Small intestine (tissue), 7 donors: ENCODE results near the gene RIOK3. TPM values are rescaled to one million over a fixed set of nuclear protein-coding genes. Genes with fewer than 3 reads are reported as not detected.

Experiments
- DNase-seq, 2 donors: peaks; one replicate each; pipeline versions ENCODE4 v3.0.0 to v3.0.0-alpha.2; 2013
- FAIRE-seq: peaks from 2 replicates; lab custom pipeline; 2012; peaks lifted over from hg19 to GRCh38; lab: Jason Lieb, UNC
- H3K27ac ChIP-seq, 3 donors: one replicate each; pipeline ENCODE4 v1.5.1; 2013; ENCODE audit warnings: low read length in 2 of 3, mild to moderate bottlenecking in 2 of 3, control low read depth in 1 of 3, inconsistent platforms in 1 of 3, low read depth in 1 of 3, moderate library complexity in 1 of 3
- H3K27me3 ChIP-seq, 3 donors: one replicate each; pipeline ENCODE4 v1.6.1; 2013; ENCODE audit warnings: low read length in 3 of 3, inconsistent platforms in 1 of 3; ENCODE audit not compliant: control insufficient read depth in 3 of 3, insufficient read depth in 3 of 3
- H3K36me3 ChIP-seq, 3 donors: one replicate each; pipeline ENCODE4 v1.6.1; 2013; ENCODE audit warnings: low read length in 3 of 3, inconsistent platforms in 1 of 3, low read depth in 1 of 3, mild to moderate bottlenecking in 1 of 3, moderate library complexity in 1 of 3; ENCODE audit not compliant: control insufficient read depth in 3 of 3, insufficient read depth in 2 of 3
- H3K4me1 ChIP-seq, 3 donors: one replicate each; pipeline ENCODE4 v1.6.1; 2013; ENCODE audit warnings: low read length in 2 of 3, inconsistent platforms in 1 of 3, low read depth in 1 of 3, mild to moderate bottlenecking in 1 of 3, moderate library complexity in 1 of 3; ENCODE audit not compliant: control insufficient read depth in 3 of 3, insufficient read depth in 2 of 3
- H3K4me3 ChIP-seq, 3 donors: one replicate each; pipeline ENCODE4 v1.5.1; 2013; ENCODE audit warnings: low read length in 3 of 3, control low read depth in 1 of 3, inconsistent platforms in 1 of 3, low read depth in 1 of 3, mild to moderate bottlenecking in 1 of 3, moderate library complexity in 1 of 3
- H3K9me3 ChIP-seq, 2 donors: one replicate each; pipeline ENCODE4 v1.6.1; 2013; ENCODE audit warnings: low read depth in 1 of 2, low read length in 1 of 2; ENCODE audit not compliant: control insufficient read depth in 2 of 2, insufficient read depth in 1 of 2
- WGBS, 3 donors: extraction: QIAGEN DNeasy Blood & Tissue Kit; methylation state at CpG; one replicate each; pipeline ENCODE4 v1.1.7; 2013; 5-methylcytosine and 5-hydroxymethylcytosine counted together
- polyA plus RNA-seq, 4 donors: library from polyadenylated mRNA; stranded (reverse) in 3 of 4; unstranded in 1 of 4; fragments of 200-250 nt in 3 of 4; fragments of 120-200 nt in 1 of 4; gene quantifications; one replicate each; pipeline versions ENCODE4 v1.2.1 to v1.2.3, GENCODE V29; 2013
- donor health status: healthy with polysubstance abuse.
- donor health status: control.
- donor health status: control.
- donor health status: Bipolar disorder and iron deficiency.
- donor health status: healthy.

Gene RIOK3
- polyA plus RNA-seq, 4 donors, result 41.0 to 215 (median 146) TPM

- no peaks in the 10 kb centered on the region for H3K9me3 ChIP-seq
- H3K27me3 ChIP-seq, result no peaks in the 10 kb centered on the region
- no peak overlapping the region for H3K27ac ChIP-seq
- H3K4me1 ChIP-seq, result no peaks in the 10 kb centered on the region
- H3K4me3 ChIP-seq, result no peak overlapping the region
- DNase-seq, result no peak
- H3K36me3 ChIP-seq, result peaks cover 14 to 73% (median 32%) of the 10 kb centered on the region in 3 donors
- 87 to 92% (median 91%) methylated on average over 7 of the region's 7 CpGs for WGBS, 3 donors
- FAIRE-seq, result no peak
These were observed 68.2 kb downstream of the RIOK3 start for GRCh38 chr18:23521271-23521670.

- Histone ChIP-seq H3K4me3 (no peak overlapping the region), H3K27ac (no peak overlapping the region), H3K9me3 (no peaks in the 10 kb centered on the region), H3K4me1 (no peaks in the 10 kb centered on the region), H3K36me3 (peaks cover 17 to 75% (median 35%) of the 10 kb centered on the region in 3 donors), H3K27me3 (no peaks in the 10 kb centered on the region)
- FAIRE-seq, result no peak
- DNase-seq, result no peak
- 81 to 97% (median 85%) methylated on average over 7 of the region's 7 CpGs for WGBS, 3 donors
These were observed 68.8 kb downstream of the RIOK3 start for GRCh38 chr18:23521907-23522306.

DNA sequence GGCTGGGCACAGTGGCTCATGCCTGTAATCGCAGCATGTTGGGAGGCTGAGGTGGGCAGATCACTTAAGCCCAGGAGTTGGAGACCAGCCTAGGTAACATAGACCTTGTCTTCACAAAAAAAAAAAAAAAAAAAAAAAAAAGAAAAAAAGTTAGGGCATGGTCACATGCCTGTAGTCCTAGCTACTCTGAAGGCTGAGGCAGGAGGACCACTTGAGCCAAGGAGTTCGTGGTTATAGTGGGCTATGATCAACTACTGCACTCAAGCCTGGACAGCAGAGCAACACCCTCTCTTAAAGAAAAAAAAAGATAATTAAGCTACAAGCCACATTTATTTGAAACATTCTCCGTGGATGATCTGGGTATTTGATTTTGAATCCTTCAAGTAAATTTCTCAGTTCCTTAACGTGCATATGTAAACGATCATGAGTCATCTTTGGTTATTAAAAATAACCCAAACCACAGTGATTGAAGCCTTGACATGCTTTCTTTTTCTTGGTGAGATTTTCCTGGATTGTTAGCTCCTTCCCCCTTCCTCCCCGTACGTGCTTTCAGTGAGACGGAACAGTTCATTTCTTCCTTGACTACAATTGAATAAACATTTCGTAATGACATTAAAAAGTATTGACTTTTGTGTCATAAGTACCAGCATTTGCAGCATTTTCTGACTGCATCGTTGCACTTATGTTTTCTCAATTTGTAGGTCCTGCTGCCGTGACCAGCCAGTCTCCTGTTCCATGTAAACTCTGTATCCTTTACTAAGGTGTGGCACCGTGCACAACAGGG, 70.5 kb downstream of the RIOK3 start:
- H3K36me3 ChIP-seq, result peaks cover 28 to 75% (median 35%) of the 10 kb centered on the region in 3 donors
- 76 to 84% (median 78%) methylated on average over 12 of the region's 12 CpGs for WGBS, 3 donors
- H3K4me3 ChIP-seq, result no peak overlapping the region
- DNase-seq, result no peak
- no peaks in the 10 kb centered on the region for H3K9me3 ChIP-seq
- H3K27ac ChIP-seq, result no peak overlapping the region
- no peaks in the 10 kb centered on the region for H3K4me1 ChIP-seq
- no peak for FAIRE-seq
- no peaks in the 10 kb centered on the region for H3K27me3 ChIP-seq

- H3K36me3 ChIP-seq, result peaks cover 29 to 75% (median 30%) of the 10 kb centered on the region in 3 donors
- no peak for FAIRE-seq
- H3K9me3 ChIP-seq, result no peaks in the 10 kb centered on the region
- DNase-seq, result no peak
- no peak overlapping the region for H3K27ac ChIP-seq
- 91 to 94% (median 93%) methylated on average over 14 of the region's 14 CpGs for WGBS, 3 donors
- no peaks in the 10 kb centered on the region for H3K4me1 ChIP-seq
- no peak overlapping the region for H3K4me3 ChIP-seq
- H3K27me3 ChIP-seq, result no peaks in the 10 kb centered on the region
These were observed 71.2 kb downstream of the RIOK3 start for GRCh38 chr18:23524213-23524707.

DNA sequence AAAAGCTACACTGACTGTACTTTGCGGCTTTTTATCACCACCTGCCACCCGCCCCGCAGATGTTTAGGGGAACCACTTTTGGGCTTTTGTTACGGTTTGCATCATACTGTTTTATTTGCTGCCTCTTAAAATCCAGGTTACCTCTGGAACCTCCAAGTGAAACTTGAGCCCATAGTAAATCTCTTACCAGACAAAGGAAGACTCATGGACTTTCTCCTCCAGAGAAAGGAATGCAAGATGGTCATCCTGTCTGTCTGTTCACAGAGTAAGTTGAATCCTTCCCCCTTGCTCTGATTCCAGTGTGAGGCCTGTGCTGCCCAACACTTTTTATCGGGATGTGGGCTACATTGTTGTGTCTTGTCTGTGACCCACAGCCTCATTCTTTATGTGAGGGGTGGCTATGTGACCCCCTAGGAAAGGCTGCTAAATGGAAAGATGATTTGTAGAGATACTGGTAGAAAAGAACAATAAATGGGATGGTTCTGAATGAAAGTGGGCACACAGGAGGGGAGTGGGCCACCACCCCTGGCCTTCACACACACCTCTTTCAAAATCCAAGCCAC, 73.5 kb downstream of the RIOK3 start:
- FAIRE-seq, result no peak
- Histone ChIP-seq H3K4me3 (no peak overlapping the region), H3K27ac (no peak overlapping the region), H3K36me3 (peaks cover 34 to 73% (median 41%) of the 10 kb centered on the region in 3 donors), H3K27me3 (no peaks in the 10 kb centered on the region), H3K4me1 (no peaks in the 10 kb centered on the region), H3K9me3 (no peaks in the 10 kb centered on the region)
- no peak for DNase-seq
- 96 to 98% (median 98%) methylated on average over 5 of the region's 5 CpGs for WGBS, 3 donors

DNA sequence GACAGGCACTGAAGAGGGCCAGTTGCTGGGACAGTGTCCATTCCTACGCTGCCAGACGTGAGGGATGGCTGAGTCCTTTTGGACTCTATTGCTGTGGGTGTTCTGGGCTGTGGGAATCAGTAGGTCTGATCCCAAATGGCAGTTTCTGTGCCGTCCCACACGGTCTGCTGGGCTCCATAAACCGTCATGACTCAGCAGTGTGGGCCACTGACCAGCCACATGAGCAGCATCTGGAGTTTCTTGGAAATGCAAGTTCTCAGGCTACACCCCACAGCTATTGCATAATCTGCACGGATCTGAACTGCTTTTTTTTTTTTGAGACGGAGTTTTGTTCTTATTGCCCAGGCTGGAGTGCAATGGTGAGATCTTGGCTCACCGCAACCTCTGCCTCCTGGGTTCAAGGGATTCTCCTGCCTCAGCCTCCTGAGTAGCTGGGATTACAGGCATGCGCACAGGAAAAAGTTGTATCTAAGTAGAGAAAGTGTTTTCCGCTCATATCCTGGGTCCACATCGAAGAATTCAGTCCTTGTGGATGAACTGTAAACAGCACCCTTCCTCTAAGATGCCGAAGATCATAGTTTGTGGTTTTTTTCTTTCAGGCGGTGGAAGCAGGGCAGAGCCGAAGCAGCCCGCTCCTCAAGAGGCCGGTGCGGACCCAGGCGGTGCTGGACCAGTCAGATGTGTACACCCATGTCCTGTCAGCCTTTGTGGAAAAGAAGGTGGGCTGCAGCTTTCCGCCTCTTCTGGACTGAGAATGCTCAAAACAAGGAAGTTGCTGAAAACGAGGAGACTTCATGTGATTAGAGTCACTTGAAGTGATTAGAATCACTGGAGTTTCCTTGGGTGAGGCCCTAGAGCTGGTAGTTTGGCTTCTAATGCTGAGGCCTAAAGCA, 75.7 kb downstream of the RIOK3 start:
- DNase-seq, result no peak

DNA sequence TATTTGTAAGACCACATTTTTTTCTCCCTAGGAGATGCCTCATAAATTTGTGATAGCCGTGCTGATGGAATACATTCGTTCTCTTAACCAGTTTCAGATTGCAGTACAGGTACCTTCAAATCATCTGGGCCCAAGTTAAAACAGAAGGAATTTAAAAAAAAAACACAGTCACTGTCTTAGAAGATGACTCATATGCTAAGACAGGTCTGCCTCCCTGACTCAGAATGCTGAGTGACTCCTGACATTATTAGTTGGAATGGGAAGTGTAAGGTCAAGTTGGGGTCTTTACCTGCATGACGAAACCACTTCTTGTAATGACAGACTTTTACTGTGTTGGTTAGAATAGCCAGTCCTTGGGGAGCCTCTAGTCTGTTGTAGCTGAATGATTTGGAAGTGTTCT, 76.5 kb downstream of the RIOK3 start:
- H3K4me1 ChIP-seq, result no peaks in the 10 kb centered on the region
- H3K36me3 ChIP-seq, result peaks cover 41 to 68% (median 49%) of the 10 kb centered on the region in 3 donors
- no peaks in the 10 kb centered on the region for H3K27me3 ChIP-seq
- no peak for FAIRE-seq
- H3K9me3 ChIP-seq, result no peaks in the 10 kb centered on the region
- no peak for DNase-seq
- H3K4me3 ChIP-seq, result no peak overlapping the region
- 86 to 90% (median 88%) methylated on average over 3 of the region's 3 CpGs for WGBS, 3 donors
- no peak overlapping the region for H3K27ac ChIP-seq

More for the DNA sequence above, 75.7 kb downstream of the RIOK3 start:
- no peak overlapping the region for H3K27ac ChIP-seq
- 84 to 88% (median 85%) methylated on average over 20 of the region's 20 CpGs for WGBS, 3 donors
- FAIRE-seq, result no peak
- no peak overlapping the region for H3K4me3 ChIP-seq
- H3K4me1 ChIP-seq, result no peaks in the 10 kb centered on the region
- H3K27me3 ChIP-seq, result no peaks in the 10 kb centered on the region
- H3K9me3 ChIP-seq, result no peaks in the 10 kb centered on the region
- peaks cover 39 to 68% (median 43%) of the 10 kb centered on the region in 3 donors for H3K36me3 ChIP-seq

DNA sequence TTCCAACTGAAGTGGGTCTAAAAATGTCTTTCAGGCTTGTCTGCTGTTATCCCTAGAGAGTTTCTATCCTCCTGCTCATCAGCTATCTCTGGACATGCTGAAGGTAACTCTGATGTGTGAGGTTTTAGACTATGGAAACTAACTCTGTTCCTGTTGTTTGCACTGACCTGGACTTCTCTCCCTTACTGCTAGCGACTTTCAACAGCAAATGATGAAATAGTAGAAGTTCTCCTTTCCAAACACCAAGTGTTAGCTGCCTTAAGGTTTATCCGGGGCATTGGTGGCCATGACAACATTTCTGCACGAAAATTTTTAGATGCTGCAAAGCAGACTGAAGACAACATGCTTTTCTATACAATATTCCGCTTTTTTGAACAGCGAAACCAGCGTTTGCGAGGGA, 77.1 kb downstream of the RIOK3 start:
- H3K27ac ChIP-seq, result no peak overlapping the region
- H3K9me3 ChIP-seq, result no peaks in the 10 kb centered on the region
- no peaks in the 10 kb centered on the region for H3K4me1 ChIP-seq
- 87 to 92% (median 89%) methylated on average over 7 of the region's 7 CpGs for WGBS, 3 donors
- no peaks in the 10 kb centered on the region for H3K27me3 ChIP-seq
- H3K36me3 ChIP-seq, result peaks cover 42 to 69% (median 54%) of the 10 kb centered on the region in 3 donors
- no peak for FAIRE-seq
- no peak for DNase-seq
- H3K4me3 ChIP-seq, result no peak overlapping the region
